HG02884 (cell line): ENCODE measurements around the gene CAMP.
A peak's percentile ranks its signal among the peaks of the same experiment; 100 is the strongest.
"Not testable (repeated sequence)": the region's sequence is repeated elsewhere in the genome, so short reads cannot be mapped to it uniquely, and the experiment has no call there.

ENCODE experiments used
- ATAC-seq: cut with Tn5 transposase; IDR thresholded peaks from one replicate; pipeline ENCODE4 v1.9.1; 2021; ENCODE audit warnings: mild to moderate bottlenecking, moderate library complexity; ENCODE audit not compliant: unreplicated experiment

The CAMP gene

GRCh38 chr3:48222616-48223513, at the start of gene CAMP:
Gene CAMP (plus strand): TSS chr3:48223495. CDS start chr3:48223512, 17 bp downstream.
- ATAC-seq, result no peak

DNA sequence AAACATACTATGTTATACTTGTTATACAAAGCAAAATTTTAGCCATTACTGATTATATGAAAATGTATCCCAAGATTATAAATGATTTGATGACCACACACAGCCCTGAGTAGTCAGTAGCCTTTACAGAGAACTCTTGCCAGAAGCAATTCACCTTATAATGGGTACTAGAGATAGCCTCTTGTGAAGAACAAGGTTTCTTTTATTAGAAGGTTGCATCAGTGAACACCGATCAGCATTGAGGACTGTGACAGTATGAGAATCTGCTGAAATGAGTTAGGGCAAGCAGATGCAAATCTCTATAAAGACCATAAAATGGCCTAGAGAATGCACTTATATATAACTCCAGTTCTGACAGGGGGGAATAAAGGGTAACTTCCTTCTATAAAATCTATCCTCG, 45.2 kb upstream of the CAMP start:
- no peak for ATAC-seq

GRCh38 chr3:48180021-48180420, 43.3 kb upstream of the CAMP start:
- no peak for ATAC-seq

DNA sequence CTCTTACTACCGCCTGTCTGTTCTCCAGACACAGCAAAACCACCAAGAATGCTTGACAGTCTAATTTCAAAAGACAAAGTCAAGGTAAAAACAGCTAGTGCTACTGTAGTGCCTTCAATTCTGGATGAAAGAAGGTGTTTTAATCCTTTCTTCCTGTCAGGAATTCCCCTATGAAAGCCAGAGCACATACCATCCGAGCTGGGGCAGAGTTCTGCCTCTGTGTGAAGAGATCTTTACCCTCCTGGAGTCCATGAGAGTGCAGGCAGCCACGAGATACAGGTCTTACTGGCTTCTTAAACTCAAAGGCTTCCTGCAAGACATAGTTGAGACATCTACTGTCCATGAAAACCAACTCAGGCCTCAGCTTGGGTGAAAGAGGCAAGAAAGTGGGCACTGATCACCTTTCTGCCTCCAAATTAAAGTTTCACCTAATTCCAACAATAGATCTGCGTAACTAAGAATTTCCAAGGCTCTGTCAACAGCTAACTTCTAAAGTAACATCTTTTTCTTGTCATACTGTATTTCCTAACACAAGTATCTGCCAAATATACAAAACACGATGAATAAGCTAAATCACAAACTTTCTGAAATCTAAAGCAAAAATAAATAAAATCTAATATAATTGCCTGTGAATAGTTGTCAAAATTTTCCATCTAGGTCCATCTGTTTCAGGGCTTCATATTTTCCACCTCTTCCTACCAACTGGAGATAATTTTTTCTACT, 42.6 kb upstream of the CAMP start:
- no peak for ATAC-seq

DNA sequence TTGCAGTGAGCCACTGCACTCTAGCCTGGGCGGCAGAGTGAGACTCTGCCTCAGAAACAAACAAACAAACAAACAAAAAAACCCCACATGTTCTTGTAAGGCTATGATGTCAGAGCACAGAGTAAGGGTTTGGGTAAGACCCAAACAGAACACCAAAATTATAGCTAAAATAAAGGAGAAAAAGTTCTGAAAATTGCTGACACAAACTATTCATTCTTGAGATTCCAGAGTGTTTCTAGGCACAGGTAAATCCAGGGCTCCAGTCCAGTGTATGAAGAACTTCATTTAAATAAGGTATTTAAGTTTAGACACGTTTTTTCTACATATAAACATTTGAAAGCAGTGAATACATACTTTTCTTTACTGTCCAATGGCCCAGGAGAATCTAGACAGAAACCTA, 39.0 kb upstream of the CAMP start:
- ATAC-seq, result no peak

- no peak for ATAC-seq
These were observed 38.2 kb upstream of the CAMP start for GRCh38 chr3:48185129-48185528.

DNA sequence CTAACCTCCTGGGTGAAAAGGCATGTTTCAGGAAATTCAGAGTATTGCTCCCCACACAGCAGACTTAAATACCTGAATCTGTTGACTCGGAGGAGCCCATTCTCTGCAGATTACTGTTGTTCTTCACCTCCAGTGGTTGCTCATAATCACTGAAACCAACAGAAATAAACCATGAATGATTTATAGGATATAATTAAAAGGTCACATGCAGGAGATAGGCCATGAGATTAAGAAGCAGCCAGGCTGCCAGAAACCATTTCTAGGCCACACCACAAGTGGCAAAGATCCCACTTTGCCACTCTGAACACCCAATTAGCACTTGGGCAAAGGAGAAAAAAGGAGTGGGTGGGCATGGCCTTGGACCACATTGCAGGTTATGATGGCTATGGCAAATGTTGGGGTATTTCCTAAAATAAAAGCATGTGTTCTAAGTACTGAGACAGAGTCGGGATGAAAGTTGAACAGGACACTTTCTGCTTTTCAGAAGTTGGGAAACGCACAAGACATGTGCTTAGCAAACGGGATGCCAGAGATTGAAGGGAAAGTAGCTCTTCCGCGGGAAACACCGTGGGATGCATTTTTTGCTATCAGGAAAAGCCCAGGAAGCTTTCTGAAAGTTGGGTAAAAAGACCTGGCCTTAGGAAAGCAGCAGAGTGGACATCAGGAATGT, 36.5 kb upstream of the CAMP start:
- no peak for ATAC-seq

- no peak for ATAC-seq
These were observed 36.1 kb upstream of the CAMP start for GRCh38 chr3:48187301-48187578.

GRCh38 chr3:48187579-48188265, 35.6 kb upstream of the CAMP start:
- ATAC-seq, result peak; percentile 21

GRCh38 chr3:48188266-48189201, 34.8 kb upstream of the CAMP start, which contains the start of gene CDC25A:
Gene CDC25A (minus strand): TSS chr3:48188417. CDS start chr3:48187947, 470 bp downstream.
- peak; percentile 93 for ATAC-seq

GRCh38 chr3:48189321-48189720, 34.0 kb upstream of the CAMP start:
- no peak for ATAC-seq

DNA sequence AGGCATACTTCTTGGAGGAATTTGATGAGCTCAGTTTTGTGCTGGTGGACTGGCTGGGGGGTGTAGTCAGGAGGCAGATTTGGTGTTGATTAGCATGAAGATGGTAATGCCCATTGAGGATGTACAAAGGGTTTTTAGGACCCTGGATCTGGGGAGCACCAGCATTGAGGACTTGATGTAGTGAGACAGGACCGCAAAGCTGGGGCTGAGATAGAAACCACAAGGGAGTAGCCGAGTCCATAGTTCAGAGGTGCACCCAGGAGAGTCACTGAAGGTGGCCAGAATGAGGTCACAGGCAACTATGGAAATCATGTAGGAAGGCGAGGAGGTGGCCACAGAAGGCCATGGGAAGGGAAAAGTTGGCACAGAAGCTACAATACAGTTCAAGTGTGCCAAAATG, 32.4 kb upstream of the CAMP start:
- no peak for ATAC-seq

DNA sequence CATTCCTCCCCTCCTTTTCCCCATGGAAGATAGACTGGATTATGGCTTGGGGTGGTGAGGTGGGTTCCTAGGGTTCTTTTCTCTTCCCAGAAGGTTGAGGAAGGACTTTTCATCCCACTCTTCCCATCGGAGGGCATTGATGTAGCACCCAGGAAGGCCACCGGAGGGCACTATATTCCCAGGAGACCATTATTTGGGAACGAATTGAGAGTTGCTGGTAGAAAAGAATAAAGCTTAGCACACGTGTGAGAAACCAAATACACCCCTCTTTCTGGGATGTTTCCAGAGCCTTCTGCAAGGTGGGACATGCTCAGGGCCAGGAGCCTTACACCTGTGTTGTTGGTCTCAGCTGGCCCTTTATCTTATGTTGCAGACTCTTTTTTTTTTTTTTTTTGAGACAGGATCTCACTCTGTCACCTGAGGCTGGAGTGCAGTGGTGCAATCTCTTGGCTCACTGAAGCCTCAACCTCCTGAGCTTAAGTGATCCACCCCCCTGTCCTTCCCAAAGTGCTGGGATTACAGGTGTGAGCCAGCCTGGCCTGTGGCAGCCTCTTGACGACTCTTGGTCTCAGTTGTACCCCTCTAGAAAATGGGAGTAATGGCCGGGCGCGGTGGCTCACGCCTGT, 28.7 kb upstream of the CAMP start:
- no peak for ATAC-seq

- no peak for ATAC-seq
These were observed 26.7 kb upstream of the CAMP start for GRCh38 chr3:48196611-48197010.

DNA sequence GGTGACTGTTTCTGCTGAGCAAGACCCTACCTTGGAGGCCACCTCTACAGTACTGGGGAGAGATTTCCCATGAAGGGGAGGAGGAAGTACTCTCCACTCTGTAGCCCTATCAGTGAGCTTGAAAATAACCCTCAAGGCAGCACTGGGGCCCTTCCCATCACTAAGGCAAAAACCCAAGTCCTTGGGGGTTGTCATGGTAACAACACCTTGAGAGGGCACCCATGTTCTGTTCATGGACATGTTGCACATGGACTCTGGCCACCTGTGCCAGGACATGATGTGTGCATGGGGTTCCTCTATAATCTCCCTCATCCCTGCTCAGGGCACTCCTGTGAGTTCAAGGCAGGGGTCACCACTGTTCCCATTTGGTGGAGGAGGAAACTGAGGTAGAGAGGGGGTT, 24.2 kb upstream of the CAMP start:
- ATAC-seq, result no peak

DNA sequence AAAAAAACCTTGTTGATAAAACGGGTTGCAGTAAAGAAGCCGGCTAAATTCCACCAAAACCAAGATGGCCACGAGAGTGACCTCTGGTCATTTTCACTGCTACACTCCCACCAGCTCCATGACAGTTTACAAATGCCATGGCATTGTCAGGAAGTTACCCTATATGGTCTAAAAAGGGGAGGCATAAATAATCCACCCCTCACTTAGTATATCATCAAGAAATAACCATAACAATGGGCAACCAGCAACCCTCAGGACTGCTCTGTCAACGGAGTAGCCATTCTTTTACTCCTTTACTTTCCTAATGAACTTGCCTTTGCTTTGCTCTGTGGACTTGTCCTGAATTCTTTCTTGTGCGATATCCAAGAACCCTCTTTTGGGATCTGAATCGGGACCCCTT, 20.7 kb upstream of the CAMP start:
- ATAC-seq, result no peak

DNA sequence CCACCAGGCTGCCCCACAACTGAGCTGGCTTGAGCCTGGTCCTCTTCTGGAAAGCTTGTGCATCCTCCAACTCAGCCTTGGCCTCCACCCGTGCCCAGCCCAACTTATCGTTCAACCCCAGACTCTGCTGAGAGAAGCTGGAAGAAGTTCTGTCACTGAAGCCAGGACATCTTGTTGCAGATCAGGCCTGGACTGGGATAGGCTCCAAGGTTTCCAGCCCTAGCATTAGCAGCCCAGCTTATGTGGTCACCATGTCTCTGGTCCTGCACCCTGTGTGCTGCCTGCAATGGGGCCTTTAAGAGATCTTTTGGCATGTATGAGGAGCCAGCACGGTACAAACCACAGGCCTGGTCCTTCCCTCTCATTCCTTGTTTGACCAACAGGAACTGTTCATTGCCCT, 15.2 kb upstream of the CAMP start:
- ATAC-seq, result no peak

DNA sequence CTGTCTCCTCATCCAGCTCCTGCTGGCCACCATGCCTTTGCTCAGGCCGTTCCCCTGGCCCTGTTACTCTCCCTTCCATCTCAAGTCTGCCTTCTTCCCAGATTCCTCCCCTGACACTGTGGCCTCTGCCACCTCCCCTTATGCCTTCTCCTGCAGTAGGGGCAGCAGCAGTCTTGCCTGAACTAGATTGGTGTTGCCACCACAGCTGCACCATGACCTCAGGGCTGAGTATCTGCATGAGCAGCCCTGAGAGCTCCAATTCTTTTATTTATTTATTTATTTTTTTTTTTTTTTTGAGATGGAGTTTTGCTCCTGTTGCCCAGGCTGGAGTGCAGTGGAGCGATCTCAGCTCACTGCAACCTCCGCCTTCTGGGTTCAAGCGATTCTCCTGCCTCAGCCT, 13.8 kb upstream of the CAMP start:
- no peak for ATAC-seq

GRCh38 chr3:48210534-48210933, 12.8 kb upstream of the CAMP start:
- ATAC-seq, result not testable (repeated sequence)

- not testable (repeated sequence) for ATAC-seq
These were observed 11.5 kb upstream of the CAMP start for GRCh38 chr3:48211776-48212175.
